T-helper 22 cell (primary cell): ENCODE results near the gene LMAN1.

ENCODE experiments used
- DNase-seq: peaks from one replicate; pipeline ENCODE4 v3.0.0-alpha.2; 2020; ENCODE audit warnings: low read depth

LMAN1 gene

DNA sequence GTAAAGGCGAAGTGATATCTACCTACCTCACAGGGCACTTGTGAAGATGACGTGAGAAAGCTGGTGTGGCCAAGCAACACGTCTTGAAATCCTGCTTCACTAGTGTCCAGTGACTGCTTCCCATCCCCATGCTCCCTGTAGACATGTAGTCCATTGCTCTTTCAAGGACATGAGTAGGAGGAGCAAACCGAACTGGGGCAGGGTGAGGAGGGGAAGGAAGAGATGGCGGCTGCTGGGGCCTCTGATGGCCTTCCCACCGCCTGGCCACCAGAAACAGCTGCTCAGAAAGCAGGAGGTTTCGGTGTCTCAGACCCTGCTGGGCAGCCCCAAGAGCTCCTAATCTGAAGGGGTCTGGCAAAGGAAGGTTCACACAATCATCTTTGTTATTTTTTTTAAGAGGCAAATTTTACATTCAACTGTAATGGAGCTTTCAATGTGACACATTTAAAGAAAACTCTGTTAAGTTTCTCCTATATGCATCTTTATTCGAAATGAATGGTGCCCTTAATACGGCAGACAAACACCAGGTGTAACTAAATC is 55.3 kb downstream of the LMAN1 start:
- no peak for DNase-seq

DNA sequence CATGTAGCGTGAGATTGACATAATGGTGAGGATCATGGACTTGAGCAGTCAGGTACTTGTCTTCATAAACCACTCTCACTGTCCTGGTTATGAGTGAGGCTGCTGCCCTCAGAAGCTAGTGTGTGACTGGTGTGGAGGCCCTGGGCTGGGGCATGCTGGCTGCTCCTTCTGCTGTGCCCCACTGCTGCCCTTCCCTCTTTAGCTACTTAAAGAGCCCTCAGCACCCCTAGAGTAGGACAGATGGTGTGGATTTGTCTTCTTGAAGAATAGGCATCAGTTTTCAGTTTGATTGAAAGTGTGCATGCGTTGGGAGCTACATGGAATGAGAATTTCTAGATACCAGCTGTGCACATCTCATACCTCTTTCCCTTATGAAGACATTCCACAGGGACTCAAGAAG is 56.1 kb downstream of the LMAN1 start:
- DNase-seq, result no peak

DNA sequence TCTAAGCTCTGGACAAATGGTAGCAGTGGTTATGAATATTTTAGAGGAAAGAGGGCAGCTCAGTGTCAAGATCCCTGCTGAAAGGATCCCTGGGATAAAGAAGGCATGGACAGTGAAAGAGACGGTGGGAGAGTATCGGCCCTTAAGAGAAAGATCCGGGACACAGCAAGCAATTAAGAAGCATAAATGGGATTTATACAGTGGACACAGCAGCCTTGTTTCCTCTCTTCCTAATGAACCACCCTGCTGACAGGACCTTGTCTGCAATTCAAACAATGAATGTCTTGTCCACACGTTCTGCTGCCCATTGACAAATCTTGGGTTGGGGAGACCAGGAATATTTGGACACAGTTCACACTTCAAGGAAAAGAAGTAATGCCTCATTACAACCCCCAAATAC is 57.1 kb downstream of the LMAN1 start:
- no peak for DNase-seq

DNA sequence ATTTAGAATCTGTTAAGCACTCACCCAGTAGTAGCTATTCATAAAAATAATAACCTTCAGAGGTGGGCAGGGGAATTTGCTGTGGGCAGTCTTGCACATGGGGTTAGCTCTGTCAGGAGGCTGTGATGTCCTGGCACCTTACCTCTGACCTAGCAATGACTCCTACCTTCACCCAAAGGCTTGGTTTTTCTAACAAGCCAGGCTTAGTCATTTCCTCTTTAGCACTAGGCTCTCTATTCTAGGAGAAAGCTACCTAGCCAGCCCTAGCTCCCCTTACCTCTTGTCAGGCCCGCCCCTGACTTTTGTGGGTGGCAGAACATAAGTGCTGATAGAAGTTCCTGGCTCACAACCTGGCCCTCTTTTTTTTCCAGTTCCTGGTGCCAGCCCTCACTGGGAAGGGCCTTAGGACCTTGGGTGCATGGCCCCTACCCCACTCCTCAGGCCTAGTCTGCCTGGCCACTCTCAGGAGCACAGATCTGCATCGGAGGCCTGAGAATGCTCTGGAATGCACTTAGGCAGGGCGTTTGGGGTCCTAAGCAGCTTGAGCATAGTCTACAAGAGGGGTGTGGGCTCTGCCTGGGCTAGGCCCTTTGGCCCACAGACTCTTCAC is 58.3 kb downstream of the LMAN1 start:
- DNase-seq, result no peak

DNA sequence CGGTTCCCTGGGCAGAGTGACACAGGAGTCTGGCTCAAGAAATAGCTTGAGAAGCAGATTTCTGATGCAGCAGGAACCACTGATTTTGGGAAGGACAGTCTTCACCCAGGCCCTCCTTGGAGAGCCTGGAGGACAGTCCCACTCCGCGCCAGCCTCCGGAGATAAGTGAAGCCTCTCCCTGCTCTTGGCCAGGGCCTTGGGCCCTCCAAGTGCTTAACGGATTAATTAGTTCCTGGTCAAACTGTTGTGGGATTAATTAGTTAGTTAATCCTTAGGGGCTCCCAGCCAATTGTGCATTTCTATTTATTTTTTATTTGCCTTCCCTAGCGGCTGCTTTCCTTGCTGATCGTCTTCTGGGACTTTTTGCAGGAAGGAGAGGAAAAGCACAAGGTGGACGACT is 60.2 kb downstream of the LMAN1 start:
- no peak for DNase-seq

DNA sequence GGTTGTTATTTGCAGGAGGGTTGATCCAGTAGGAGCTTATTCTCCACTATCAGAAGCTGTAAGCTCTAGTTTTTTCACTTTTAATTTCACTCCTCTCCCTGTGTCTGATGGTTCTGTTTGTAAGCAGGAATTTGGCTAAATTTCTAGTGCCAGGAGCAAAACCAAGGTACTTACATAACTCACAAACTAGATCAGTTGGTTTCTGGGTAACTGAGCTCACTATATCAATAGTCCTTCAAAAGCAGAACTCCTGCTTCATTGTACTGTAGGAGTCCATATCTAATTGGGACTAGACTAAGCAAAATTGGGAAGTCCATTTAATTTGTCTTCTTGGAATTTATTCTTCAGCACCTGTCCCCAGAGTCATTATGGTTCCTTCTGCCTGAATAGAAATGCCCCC is 65.7 kb downstream of the LMAN1 start:
- no peak for DNase-seq

DNA sequence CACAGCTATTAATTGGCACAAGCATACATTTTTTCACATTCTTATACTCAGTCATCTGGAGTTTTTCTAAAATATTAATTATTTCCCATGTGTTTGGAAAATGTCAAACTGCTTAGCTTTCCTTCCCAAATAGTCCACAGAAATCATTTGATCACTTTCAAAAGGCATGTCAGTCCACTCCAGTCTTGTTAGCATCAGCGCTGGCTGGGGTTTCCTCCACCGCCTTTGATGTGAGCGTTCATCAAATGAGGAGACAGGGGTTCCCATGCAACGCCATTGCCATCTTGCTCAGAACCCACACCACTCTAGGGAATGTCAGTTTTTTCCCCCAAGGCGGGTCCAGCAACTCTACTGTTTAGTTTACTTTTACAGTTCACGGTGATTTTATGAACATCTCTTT is 72.7 kb downstream of the LMAN1 start:
- DNase-seq, result no peak

DNA sequence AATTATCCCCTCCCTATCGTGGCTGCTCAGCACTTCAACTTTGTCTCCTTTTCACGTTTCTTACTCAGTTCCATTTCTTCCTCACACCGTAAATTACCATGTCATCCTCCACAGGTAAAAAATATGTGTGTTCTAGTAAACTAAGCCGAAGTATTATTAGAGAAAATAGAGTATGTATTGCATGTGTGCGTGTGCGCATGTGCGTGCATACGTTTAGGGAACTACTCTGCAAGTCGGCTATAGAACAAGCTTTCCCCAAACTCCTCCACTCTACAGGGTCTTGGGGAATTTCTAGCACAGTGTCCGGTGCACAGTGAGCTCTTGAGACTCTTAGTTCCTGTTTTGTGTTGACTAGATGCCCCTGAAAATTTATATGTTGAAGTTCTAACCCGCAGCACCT is 76.7 kb downstream of the LMAN1 start:
- no peak for DNase-seq

DNA sequence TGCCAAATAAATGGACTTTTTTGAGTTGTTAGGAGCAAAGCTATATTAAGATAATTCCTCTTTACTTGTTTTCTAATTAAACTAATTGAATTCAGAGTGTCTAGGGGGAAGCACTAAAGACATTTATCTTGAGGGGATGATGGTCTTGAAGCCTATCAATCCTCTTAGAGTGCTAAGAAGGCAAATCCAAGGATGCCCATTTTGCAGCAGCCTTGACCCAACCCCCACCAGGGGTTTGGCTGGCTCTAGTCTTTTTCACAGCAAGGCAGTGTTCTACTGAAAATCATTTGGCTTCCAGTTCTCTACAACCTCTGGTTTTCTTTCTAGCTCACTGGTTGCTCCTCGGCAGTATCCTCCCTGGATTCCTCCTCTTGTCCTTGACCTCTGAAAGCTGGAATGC is 79.3 kb downstream of the LMAN1 start:
- DNase-seq, result no peak

DNA sequence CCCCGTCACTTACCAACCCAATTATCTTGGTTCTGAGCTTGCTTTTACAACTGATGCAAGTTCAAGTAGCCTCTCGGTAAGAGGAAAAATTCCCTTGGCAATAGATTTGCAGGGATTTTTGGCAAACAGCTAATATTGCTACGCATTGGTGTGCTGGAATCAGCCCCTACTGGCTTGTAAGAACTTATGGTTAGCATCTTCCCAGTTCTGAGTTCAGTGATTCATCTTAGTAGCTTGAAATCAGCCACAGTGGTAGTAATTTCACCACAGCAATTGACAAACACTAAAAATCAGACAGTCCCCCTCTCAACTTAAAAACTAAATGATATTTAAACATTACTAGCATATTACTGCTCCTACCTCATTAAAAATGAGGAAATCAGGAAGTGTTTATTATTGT is 79.9 kb downstream of the LMAN1 start:
- DNase-seq, result no peak

DNA sequence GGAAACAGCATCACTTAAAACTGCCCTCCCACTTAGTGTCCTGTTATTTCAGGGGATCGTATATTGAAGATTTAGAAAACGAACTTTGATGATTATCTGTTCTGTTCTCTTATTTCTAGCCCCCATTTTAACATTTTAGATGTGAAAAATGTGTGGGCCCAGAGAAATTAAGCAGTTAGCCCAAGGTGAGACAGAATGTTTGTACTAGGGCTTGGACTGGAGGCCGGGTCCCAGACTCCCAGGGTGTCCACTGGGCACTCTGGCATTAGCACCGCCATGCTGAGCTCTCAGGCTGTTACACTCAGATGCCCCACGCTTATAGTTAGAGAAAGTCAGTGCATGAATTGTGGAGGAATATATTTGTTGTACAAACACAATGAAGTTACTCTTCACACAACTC is 80.3 kb downstream of the LMAN1 start:
- DNase-seq, result no peak
